HCT116 (cell line): Measurements from ENCODE around the gene ADPRS. TPM values are rescaled to one million over a fixed set of nuclear protein-coding genes. Genes with fewer than 3 reads are reported as not detected.

ENCODE experiments used
- ATAC-seq: fragments of 200-7000 bp; cut with Tn5 transposase; 2 replicates; pipeline ENCODE4 v1.9.1; 2020; ENCODE audit warnings: mild to moderate bottlenecking, moderate library complexity
- BruUV-seq: library from RNA; stranded (reverse); fragments of 400-500 nt; replicated peaks from 2 replicates; lab custom pipeline; 2021; lab: Mats Ljungman, UMichigan
- CTCF ChIA-PET: fragments of 300-600 bp; sonication (Branson Sonifier 250); formaldehyde crosslinking; loops from one replicate; lab custom pipeline; 2021; ENCODE audit warnings: antibody characterized with exemption; lab: Charles Lee
- POLR2A ChIA-PET: fragments of 300-600, 350-600 bp; sonication (Branson Sonifier 250); formaldehyde crosslinking; loops from one replicate; lab custom pipeline; 2021; ENCODE audit warnings: antibody characterized with exemption; lab: Charles Lee
- RAD21 ChIA-PET, 2 experiments: fragments of 300-600 bp; sonication (Branson Sonifier 250); formaldehyde crosslinking; loops; one replicate each; lab custom pipeline; 2023; ENCODE audit warnings: low total read pairs in 2 of 2; ENCODE audit not compliant: uncharacterized antibody in 2 of 2, unreplicated experiment in 2 of 2, low non-redundant PET in 1 of 2; lab: Charles Lee
- DNase-seq: peaks from one replicate; pipeline ENCODE4 v3.0.0-alpha.2; 2010; ENCODE audit warnings: low read depth, low spot score
- H2AFZ ChIP-seq: fragments of 200-600 bp; shearing (Covaris generic), sonication (generic); 2 replicates; pipeline ENCODE4 v1.6.1; 2017; ENCODE audit warnings: low read depth, mixed run types, mixed read lengths, antibody characterized with exemption, low read length; ENCODE audit not compliant: poor library complexity, severe bottlenecking
- H3K27ac ChIP-seq: 2 replicates; pipeline ENCODE4 v1.5.1; 2012; ENCODE audit warnings: low read depth, low read length
- H3K27me3 ChIP-seq: fragments of 200-600 bp; sonication (generic); 2 replicates; pipeline ENCODE4 v1.6.1; 2016; ENCODE audit warnings: mixed run types, low read length, mixed read lengths; ENCODE audit not compliant: insufficient read depth
- H3K36me3 ChIP-seq, 2 experiments: fragments of 200-500 bp in 1 of 2; fragments of 200-600 bp in 1 of 2; sonication (Bioruptor generic) in 1 of 2; sonication (generic) in 1 of 2; 2 replicates each; pipeline versions ENCODE4 v1.5.1 to v1.6.1; 2014 to 2016; ENCODE audit warnings: low read length in 2 of 2, inconsistent platforms in 1 of 2, mixed read lengths in 1 of 2, mixed run types in 1 of 2; ENCODE audit not compliant: insufficient read depth in 2 of 2, control insufficient read depth in 1 of 2
- H3K4me1 ChIP-seq, 2 experiments: fragments of 200-600 bp in 1 of 2; sonication (generic) in 1 of 2; 2 replicates each; pipeline versions ENCODE4 v1.5.1 to v1.6.1; 2012 to 2017; ENCODE audit warnings: low read length in 2 of 2, inconsistent platforms in 1 of 2, mild to moderate bottlenecking in 1 of 2, mixed read lengths in 1 of 2, mixed run types in 1 of 2, moderate library complexity in 1 of 2; ENCODE audit not compliant: insufficient read depth in 2 of 2, control insufficient read depth in 1 of 2
- H3K4me2 ChIP-seq: fragments of 200-600 bp; sonication (generic); 2 replicates; pipeline ENCODE4 v1.6.1; 2017; ENCODE audit warnings: mixed run types, low read length, mixed read lengths
- H3K4me3 ChIP-seq, 2 experiments: fragments of 200-600 bp in 1 of 2; sonication (generic) in 1 of 2; replicated peaks in 1 of 2; 2 replicates each; pipeline ENCODE4 v1.5.1; 2011 to 2016; ENCODE audit warnings: low read length in 2 of 2, control low read depth in 1 of 2, low read depth in 1 of 2, mild to moderate bottlenecking in 1 of 2, mixed read lengths in 1 of 2, mixed run types in 1 of 2
- H3K79me2 ChIP-seq: fragments of 200-600 bp; sonication (generic); 2 replicates; pipeline ENCODE4 v1.6.1; 2017; ENCODE audit warnings: mild to moderate bottlenecking, mixed run types, low read length, moderate library complexity, mixed read lengths; ENCODE audit not compliant: insufficient read depth
- H3K9ac ChIP-seq: fragments of 200-600 bp; sonication (generic); 2 replicates; pipeline ENCODE4 v1.6.1; 2016; ENCODE audit warnings: low read length, mixed read lengths
- H3K9me2 ChIP-seq: fragments of 200-600 bp; sonication (generic), shearing (Covaris generic); 2 replicates; pipeline ENCODE4 v1.6.1; 2017; ENCODE audit warnings: mixed run types, mild to moderate bottlenecking, moderate library complexity; ENCODE audit not compliant: insufficient read depth
- H3K9me3 ChIP-seq, 2 experiments: fragments of 200-500 bp in 1 of 2; fragments of 200-600 bp in 1 of 2; sonication (Bioruptor generic) in 1 of 2; sonication (generic) in 1 of 2; 2 replicates each; pipeline ENCODE4 v1.6.1; 2014 to 2017; ENCODE audit warnings: low read length in 2 of 2, mixed read lengths in 2 of 2, inconsistent platforms in 1 of 2, low read depth in 1 of 2, mild to moderate bottlenecking in 1 of 2, mixed run types in 1 of 2, moderate library complexity in 1 of 2; ENCODE audit not compliant: control insufficient read depth in 1 of 2, insufficient read depth in 1 of 2
- H4K20me1 ChIP-seq: fragments of 200-600 bp; sonication (generic), shearing (Covaris generic); 2 replicates; pipeline ENCODE4 v1.6.1; 2017; ENCODE audit warnings: mixed run types, mild to moderate bottlenecking, moderate library complexity; ENCODE audit not compliant: insufficient read depth
- CTCF ChIP-seq, 3 experiments: fragments of 200-600 bp in 1 of 3; sonication (generic) in 1 of 3; IDR thresholded peaks in 2 of 3; conservative IDR thresholded peaks in 1 of 3; 2 replicates each; pipeline ENCODE4 v1.5.1; 2012 to 2017; ENCODE audit warnings: low read depth in 2 of 3, low read length in 2 of 3, antibody characterized with exemption in 1 of 3, borderline replicate concordance in 1 of 3, control low read depth in 1 of 3, mild to moderate bottlenecking in 1 of 3, mixed read lengths in 1 of 3, mixed run types in 1 of 3, moderate library complexity in 1 of 3; ENCODE audit not compliant: insufficient read depth in 1 of 3
- ELF1 ChIP-seq: IDR thresholded peaks from 2 replicates; pipeline ENCODE4 v1.6.1; 2012; ENCODE audit warnings: low read depth, borderline replicate concordance
- EZH2 ChIP-seq: fragments of 200-600 bp; sonication (generic); IDR thresholded peaks from 2 replicates; pipeline ENCODE4 v1.6.1; 2017; ENCODE audit warnings: antibody characterized with exemption, mixed run types
- FOSL1 ChIP-seq: IDR thresholded peaks from 2 replicates; pipeline ENCODE4 v1.6.1; 2012; ENCODE audit warnings: low read depth
- POLR2A ChIP-seq: IDR thresholded peaks from 2 replicates; pipeline ENCODE4 v1.7.0; 2011; ENCODE audit warnings: borderline replicate concordance; ENCODE audit not compliant: insufficient read depth, insufficient read length; ENCODE audit errors: extremely low read depth
- POLR2AphosphoS5 ChIP-seq: IDR thresholded peaks from 2 replicates; pipeline ENCODE4 v1.6.1; 2011; ENCODE audit warnings: mild to moderate bottlenecking, low read depth, low read length, moderate library complexity
- REST ChIP-seq: IDR thresholded peaks from 2 replicates; pipeline ENCODE4 v1.6.1; 2012; ENCODE audit warnings: low read depth
- SP1 ChIP-seq: IDR thresholded peaks from 2 replicates; pipeline ENCODE4 v1.6.1; 2012; ENCODE audit warnings: low read depth
- YY1 ChIP-seq: IDR thresholded peaks from 2 replicates; pipeline ENCODE4 v1.6.1; 2011; ENCODE audit warnings: low read length, low read depth, moderate library complexity, mild to moderate bottlenecking; ENCODE audit not compliant: insufficient replicate concordance; ENCODE audit errors: extremely low read depth
- ZBTB33 ChIP-seq: IDR thresholded peaks from 2 replicates; pipeline ENCODE4 v1.6.1; 2011; ENCODE audit warnings: mild to moderate bottlenecking, low read length, moderate library complexity; ENCODE audit not compliant: insufficient replicate concordance; ENCODE audit errors: extremely low read depth
- ZNF274 ChIP-seq: fragments of 200-500 bp; sonication (Bioruptor generic); IDR thresholded peaks from 2 replicates; pipeline ENCODE4 v1.6.1; 2014; ENCODE audit warnings: mild to moderate bottlenecking, low read depth, low read length, inconsistent platforms
- intact Hi-C: fragments of 100-400 bp; cut with micrococcal nuclease; formaldehyde crosslinking; loops from 2 replicates; pipeline ENCODE4 v1.10.0; 2022
- total RNA-seq: library from RNA; stranded (reverse); gene quantifications from one replicate; pipeline ENCODE4 v1.2.1, GENCODE V29; 2021; ENCODE audit not compliant: unreplicated experiment
- TF ChIP-seq, protein P1 (sequence below): IDR thresholded peaks from 2 replicates; pipeline ENCODE4 v1.6.1; 2012

Gene ADPRS
- total RNA-seq, 1 experiment from 2014 or later: 28.2 TPM

GRCh38 chr1:36134031-36134430 lies 45.3 kb downstream of the ADPRS start:
- DNase-seq: no peak
- no TSS peak for BruUV-seq
- Histone ChIP-seq H4K20me1 (no peaks in the 10 kb centered on the region), H3K9me2 (no peaks in the 10 kb centered on the region), H3K79me2 (no peaks in the 10 kb centered on the region), H3K9ac (no peak overlapping the region), H3K4me3 (no peak overlapping the region), H3K4me1 (peaks cover 0 to 18% of the 10 kb centered on the region in 2 experiments; a peak in 2 of 4 replicates), H3K36me3 (peaks cover 2 to 13% of the 10 kb centered on the region in 2 experiments; a peak in 1 of 4 replicates), H3K9me3 (no peaks in the 10 kb centered on the region), H3K27ac (no peak overlapping the region), H3K4me2 (no peak overlapping the region), H2AFZ (no peak overlapping the region), H3K27me3 (no peaks in the 10 kb centered on the region)
- RAD21 ChIA-PET: interaction anchor here in 1 of 2 experiments (1.0 to 1.5 kb wide), 2 partner anchors 33 to 276 kb away, joined by 3 to 16 read pairs; no protein-coding TSS in a partner anchor
- ATAC-seq: no peak
- intact Hi-C loops: loop anchor here (1.0 kb wide), 1 partner anchor 34 kb away; no protein-coding TSS in a partner anchor
- POLR2A ChIA-PET: interaction anchor here (2.3 kb wide), 1 partner anchor 15 kb away, joined by 11 read pairs; the partner anchor contains the start of gene TRAPPC3
- CTCF ChIA-PET: interaction anchor here (1.2 to 4.3 kb wide), 7 partner anchors 10 to 38 kb away, joined by 3 to 31 read pairs (median 7); partner anchors contain the start of gene TRAPPC3
- TF ChIP-seq SP1: no peak
- no peak for TF ChIP-seq ZNF274
- no peak for TF ChIP-seq CTCF (IDR thresholded peaks at IDR 0.05 in 2 of 3, conservative IDR thresholded peaks at IDR 0.05 in 1 of 3; ENCODE audit: borderline replicate concordance in 1 of 3, insufficient read depth in 1 of 3, low read depth in 2 of 3, low read length in 2 of 3)
- no peak for TF ChIP-seq POLR2AphosphoS5
- TF ChIP-seq EZH2: no peak
- TF ChIP-seq, protein P1, sequence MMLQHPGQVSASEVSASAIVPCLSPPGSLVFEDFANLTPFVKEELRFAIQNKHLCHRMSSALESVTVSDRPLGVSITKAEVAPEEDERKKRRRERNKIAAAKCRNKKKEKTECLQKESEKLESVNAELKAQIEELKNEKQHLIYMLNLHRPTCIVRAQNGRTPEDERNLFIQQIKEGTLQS: no peak
- no peak for TF ChIP-seq FOSL1
- no peak for TF ChIP-seq ZBTB33
- TF ChIP-seq ELF1: no peak
- TF ChIP-seq YY1: no peak
- no peak for TF ChIP-seq REST
- TF ChIP-seq POLR2A: no peak
